Uterus (tissue), 4 donors: ENCODE measurements around the gene RGSL1. TPM values are rescaled to one million over a fixed set of nuclear protein-coding genes. Genes with fewer than 3 reads are reported as not detected.

Experiments used
- DNase-seq, 2 donors: peaks; one replicate each; pipeline ENCODE4 v3.0.0-alpha.2; 2019 to 2020
- H3K27ac ChIP-seq, 2 donors: fragments of 200-600 bp; sonication (generic); 1 replicate in 1 of 2; 2 replicates in 1 of 2; pipeline ENCODE4 v1.5.1; 2016 to 2018
- H3K27me3 ChIP-seq, 2 donors: fragments of 200-600 bp; sonication (generic); one replicate each; pipeline ENCODE4 v1.5.1; 2018 to 2019; ENCODE audit warnings: control low read depth in 1 of 2
- H3K36me3 ChIP-seq, 2 donors: fragments of 200-600 bp; sonication (generic); one replicate each; pipeline ENCODE4 v1.5.1; 2019; ENCODE audit warnings: control low read depth in 1 of 2
- H3K4me1 ChIP-seq, 2 donors: fragments of 200-600 bp; sonication (generic); one replicate each; pipeline ENCODE4 v1.5.1; 2018 to 2019; ENCODE audit warnings: control low read depth in 1 of 2
- H3K4me3 ChIP-seq, 2 donors: fragments of 200-600 bp; sonication (generic); 1 replicate in 1 of 2; 2 replicates in 1 of 2; pipeline ENCODE4 v1.5.1; 2018 to 2019; ENCODE audit warnings: mild to moderate bottlenecking in 1 of 2
- H3K9me3 ChIP-seq, 2 donors: fragments of 200-600 bp; sonication (generic); one replicate each; pipeline ENCODE4 v1.5.1; 2019; ENCODE audit warnings: control low read depth in 1 of 2
- POLR2A ChIP-seq, 2 donors: fragments of 450-650 bp; IDR thresholded peaks; one replicate each; pipeline ENCODE4 v1.6.1; 2016; ENCODE audit warnings: antibody characterized with exemption in 2 of 2, mild to moderate bottlenecking in 1 of 2, moderate library complexity in 1 of 2
- intact Hi-C: fragments of 100-400 bp; cut with DNase I; formaldehyde crosslinking; loops from one replicate; pipeline ENCODE4 v1.15.1; 2023; ENCODE audit warnings: low total_unique reads
- total RNA-seq, 4 donors: library from RNA; depleted of rRNA in 3 of 4; stranded (reverse); fragments of >200 nt in 3 of 4; gene quantifications; one replicate each; pipeline versions ENCODE4 v1.1.0 to v1.2.4, GENCODE V29; 2014 to 2023
- TF ChIP-seq, protein P1 (sequence below), 4 experiments: fragments of 200-600 bp in 2 of 4; fragments of 450-650 bp in 2 of 4; sonication (generic) in 2 of 4; IDR thresholded peaks; one replicate each; pipeline ENCODE4 v1.5.1; 2016 to 2019; ENCODE audit warnings: antibody characterized with exemption in 4 of 4, mild to moderate bottlenecking in 2 of 4, moderate library complexity in 1 of 4
- donor health status: DM: yes; HTN: yes; CAD: no.

RGSL1 gene
- total RNA-seq, 4 donors from 2014 or later, result not detected

DNA sequence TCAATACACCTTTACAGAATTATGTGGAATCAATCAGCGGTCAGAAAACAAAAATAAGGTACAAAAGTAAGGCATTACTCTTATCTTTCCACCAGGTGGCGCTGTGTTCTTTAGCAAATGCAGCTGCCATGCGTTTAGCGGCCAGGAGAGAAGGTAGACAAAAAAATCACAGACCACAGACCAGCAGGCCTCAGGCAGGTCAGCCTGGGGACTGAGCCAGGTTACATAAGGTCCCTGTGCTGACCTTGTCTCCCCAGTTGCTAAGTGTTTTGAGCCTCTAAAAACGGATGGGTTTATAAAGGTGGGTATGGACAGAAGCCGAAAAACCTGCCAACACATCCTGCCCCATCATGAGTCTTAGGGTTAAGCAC lies 151.5 kb downstream of the RGSL1 start:
- DNase-seq, result peak; percentile 58 to 75

GRCh38 chr1:182601913-182602312 lies 152.0 kb downstream of the RGSL1 start:
- intact Hi-C loops, result loop anchor here (5.0 kb wide), 1 partner anchor 180 kb away; no protein-coding TSS in a partner anchor
- no peaks in the 10 kb centered on the region for H3K36me3 ChIP-seq
- H3K27me3 ChIP-seq, result no peaks in the 10 kb centered on the region
- peak overlapping the region in 1 of 2 donors; percentile 24 for H3K27ac ChIP-seq
- H3K4me1 ChIP-seq, result peaks cover 0 to 4% of the 10 kb centered on the region in 2 donors
- TF ChIP-seq, protein P1, sequence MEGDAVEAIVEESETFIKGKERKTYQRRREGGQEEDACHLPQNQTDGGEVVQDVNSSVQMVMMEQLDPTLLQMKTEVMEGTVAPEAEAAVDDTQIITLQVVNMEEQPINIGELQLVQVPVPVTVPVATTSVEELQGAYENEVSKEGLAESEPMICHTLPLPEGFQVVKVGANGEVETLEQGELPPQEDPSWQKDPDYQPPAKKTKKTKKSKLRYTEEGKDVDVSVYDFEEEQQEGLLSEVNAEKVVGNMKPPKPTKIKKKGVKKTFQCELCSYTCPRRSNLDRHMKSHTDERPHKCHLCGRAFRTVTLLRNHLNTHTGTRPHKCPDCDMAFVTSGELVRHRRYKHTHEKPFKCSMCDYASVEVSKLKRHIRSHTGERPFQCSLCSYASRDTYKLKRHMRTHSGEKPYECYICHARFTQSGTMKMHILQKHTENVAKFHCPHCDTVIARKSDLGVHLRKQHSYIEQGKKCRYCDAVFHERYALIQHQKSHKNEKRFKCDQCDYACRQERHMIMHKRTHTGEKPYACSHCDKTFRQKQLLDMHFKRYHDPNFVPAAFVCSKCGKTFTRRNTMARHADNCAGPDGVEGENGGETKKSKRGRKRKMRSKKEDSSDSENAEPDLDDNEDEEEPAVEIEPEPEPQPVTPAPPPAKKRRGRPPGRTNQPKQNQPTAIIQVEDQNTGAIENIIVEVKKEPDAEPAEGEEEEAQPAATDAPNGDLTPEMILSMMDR (IDR thresholded peaks at IDR 0.05), result no peak
- DNase-seq, result no peak
- H3K9me3 ChIP-seq, result no peaks in the 10 kb centered on the region
- no peak overlapping the region for H3K4me3 ChIP-seq

More for the DNA sequence above, 151.5 kb downstream of the RGSL1 start:
- Histone ChIP-seq H3K4me1 (peaks cover 0 to 4% of the 10 kb centered on the region in 2 donors), H3K36me3 (no peaks in the 10 kb centered on the region), H3K4me3 (no peak overlapping the region), H3K27ac (peak overlapping the region in 1 of 2 donors; percentile 24), H3K9me3 (no peaks in the 10 kb centered on the region), H3K27me3 (no peaks in the 10 kb centered on the region)
- TF ChIP-seq POLR2A (IDR thresholded peaks at IDR 0.05), result no peak
- TF ChIP-seq, protein P1 (IDR thresholded peaks at IDR 0.05), result peak; percentile 87 to 94 (median 92)
- intact Hi-C loops, result loop anchor here (5.0 kb wide), 1 partner anchor 181 kb away; no protein-coding TSS in a partner anchor

DNA sequence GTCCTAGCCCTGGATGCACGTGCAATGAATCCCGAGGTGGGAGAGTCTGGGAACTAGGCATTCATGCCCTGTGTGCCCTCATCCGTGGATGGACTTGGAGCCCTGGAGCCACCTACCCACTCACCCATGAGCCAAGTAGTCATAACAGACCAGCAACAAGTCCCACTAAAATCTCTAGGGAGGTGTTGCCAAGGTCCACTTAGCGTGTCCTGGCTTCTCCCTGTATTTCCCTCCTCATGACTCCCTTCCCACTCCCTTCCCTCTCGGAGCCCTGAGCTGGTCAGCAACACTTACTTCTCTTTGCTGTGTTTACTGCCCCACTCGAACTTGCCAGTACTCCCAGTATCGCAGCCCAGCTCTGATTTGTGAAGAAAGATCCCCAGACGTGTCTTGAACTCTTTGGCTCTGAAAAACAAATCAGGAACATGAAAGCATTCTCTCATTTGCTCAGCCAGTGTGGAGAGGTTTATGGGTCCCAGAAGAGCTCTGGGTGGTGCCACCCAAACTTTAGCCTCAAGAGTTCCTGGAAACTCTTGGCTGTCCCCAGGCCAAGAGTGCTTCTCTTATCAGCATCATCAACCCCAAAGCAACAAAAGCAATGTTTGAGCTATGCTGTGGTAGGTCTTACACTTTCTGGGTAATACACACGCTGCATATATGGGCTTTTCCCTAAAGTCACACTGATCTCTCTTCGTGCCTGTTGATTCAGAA lies 153.1 kb downstream of the RGSL1 start:
- intact Hi-C loops, result loop anchor here (5.0 kb wide), 1 partner anchor 179 kb away; no protein-coding TSS in a partner anchor
- Histone ChIP-seq H3K4me3 (no peak overlapping the region), H3K36me3 (no peaks in the 10 kb centered on the region), H3K27ac (peak overlapping the region in 1 of 2 donors; percentile 13), H3K4me1 (peaks cover 0 to 4% of the 10 kb centered on the region in 2 donors), H3K9me3 (no peaks in the 10 kb centered on the region), H3K27me3 (no peaks in the 10 kb centered on the region)
- TF ChIP-seq, protein P1 (IDR thresholded peaks at IDR 0.05), result no peak
- no peak for DNase-seq

GRCh38 chr1:182603646-182604174 lies 153.8 kb downstream of the RGSL1 start:
- H3K27ac ChIP-seq, result peak overlapping the region; percentile 2 to 47
- intact Hi-C loops, result loop anchor here (5.0 kb wide), 1 partner anchor 179 kb away; no protein-coding TSS in a partner anchor
- H3K4me3 ChIP-seq, result peak overlapping the region; percentile 31 to 43
- TF ChIP-seq, protein P1 (IDR thresholded peaks at IDR 0.05), result no peak
- no peak for TF ChIP-seq POLR2A (IDR thresholded peaks at IDR 0.05)
- no peaks in the 10 kb centered on the region for H3K27me3 ChIP-seq
- no peak for DNase-seq
- peaks cover 0 to 4% of the 10 kb centered on the region in 2 donors for H3K4me1 ChIP-seq
- no peaks in the 10 kb centered on the region for H3K36me3 ChIP-seq
- no peaks in the 10 kb centered on the region for H3K9me3 ChIP-seq
